WTC11 (cell line): ENCODE measurements around the gene ARAP2. TPM values are rescaled to one million over a fixed set of nuclear protein-coding genes. Genes with fewer than 3 reads are reported as not detected.

Experiments
- ATAC-seq: fragments of 200-7000 bp; cut with Tn5 transposase; 2 replicates; pipeline ENCODE4 v1.10.0; 2021; ENCODE audit warnings: mild to moderate bottlenecking, moderate library complexity
- CTCF ChIA-PET: fragments of 300-600 bp; sonication (Branson Sonifier 250); formaldehyde crosslinking; loops from one replicate; lab custom pipeline; 2021; ENCODE audit warnings: antibody characterized with exemption; lab: Charles Lee
- POLR2A ChIA-PET: fragments of 350-600 bp; sonication (Branson Sonifier 250); formaldehyde crosslinking; loops from one replicate; lab custom pipeline; 2021; ENCODE audit warnings: antibody characterized with exemption; lab: Charles Lee
- DNase-seq: peaks from one replicate; pipeline ENCODE4 v3.0.0; 2021; ENCODE audit warnings: low spot score
- H3K27ac Mint-ChIP-seq: 2 replicates; pipeline ENCODE4 v1.8.0; 2021; ENCODE audit warnings: mixed read lengths
- H3K27me3 Mint-ChIP-seq: 2 replicates; pipeline ENCODE4 v1.8.0; 2021; ENCODE audit warnings: low read depth, mild to moderate bottlenecking, moderate library complexity, mixed read lengths
- H3K36me3 Mint-ChIP-seq: 2 replicates; pipeline ENCODE4 v1.8.0; 2021; ENCODE audit warnings: mixed read lengths
- H3K4me1 Mint-ChIP-seq: 2 replicates; pipeline ENCODE4 v1.8.0; 2022; ENCODE audit warnings: mixed read lengths
- H3K4me3 Mint-ChIP-seq: 2 replicates; pipeline ENCODE4 v1.8.0; 2021; ENCODE audit warnings: mild to moderate bottlenecking, moderate library complexity, mixed read lengths
- H3K9me3 Mint-ChIP-seq: 2 replicates; pipeline ENCODE4 v1.8.0; 2021; ENCODE audit warnings: mixed read lengths
- ATF6 ChIP-seq: sonication (generic); formaldehyde crosslinking; IDR thresholded peaks from 2 replicates; pipeline ENCODE4 v1.8.1; 2023; ENCODE audit warnings: mild to moderate bottlenecking, missing genetic modification reagents
- CBFB ChIP-seq: sonication (generic); formaldehyde crosslinking; IDR thresholded peaks from 2 replicates; pipeline ENCODE4 v1.8.1; 2022; ENCODE audit warnings: mild to moderate bottlenecking, low read depth, missing genetic modification reagents
- CTCF ChIP-seq: fragments of 200-600 bp; IDR thresholded peaks from 2 replicates; pipeline ENCODE4 v1.8.0; 2022; ENCODE audit warnings: antibody characterized with exemption
- EMX1 ChIP-seq: fragments of 250-450 bp; sonication (Bioruptor Pico); IDR thresholded peaks from 2 replicates; pipeline ENCODE4 v1.8.0; 2021; ENCODE audit warnings: mild to moderate bottlenecking
- ERG ChIP-seq: fragments of 250-450 bp; sonication (Bioruptor Pico); IDR thresholded peaks from 2 replicates; pipeline ENCODE4 v1.8.0; 2021; ENCODE audit warnings: mild to moderate bottlenecking
- ESRRA ChIP-seq: sonication (generic); formaldehyde crosslinking; IDR thresholded peaks from 2 replicates; pipeline ENCODE4 v1.8.1; 2022; ENCODE audit warnings: mild to moderate bottlenecking, missing genetic modification reagents, borderline replicate concordance
- JAZF1 ChIP-seq: fragments of 250-450 bp; sonication (Bioruptor Pico); IDR thresholded peaks from 2 replicates; pipeline ENCODE4 v1.9.0; 2021; ENCODE audit warnings: moderate library complexity, mild to moderate bottlenecking, inconsistent platforms
- MLX ChIP-seq: sonication (generic); formaldehyde crosslinking; IDR thresholded peaks from 2 replicates; pipeline ENCODE4 v1.8.1; 2023; ENCODE audit warnings: mild to moderate bottlenecking, missing genetic modification reagents, moderate library complexity
- MXD4 ChIP-seq: fragments of 250-450 bp; sonication (Bioruptor Pico); IDR thresholded peaks from 2 replicates; pipeline ENCODE4 v1.8.0; 2021; ENCODE audit warnings: mild to moderate bottlenecking, moderate library complexity, borderline replicate concordance
- PRDM15 ChIP-seq: sonication (generic); formaldehyde crosslinking; IDR thresholded peaks from 2 replicates; pipeline ENCODE4 v1.8.0; 2022; ENCODE audit warnings: missing genetic modification reagents
- PRRX2 ChIP-seq: fragments of 250-450 bp; sonication (Bioruptor Pico); IDR thresholded peaks from 2 replicates; pipeline ENCODE4 v1.8.0; 2021; ENCODE audit warnings: mild to moderate bottlenecking
- TEAD1 ChIP-seq: sonication (generic); formaldehyde crosslinking; IDR thresholded peaks from 2 replicates; pipeline ENCODE4 v1.8.0; 2022; ENCODE audit warnings: mild to moderate bottlenecking, missing genetic modification reagents
- USF1 ChIP-seq: sonication (generic); formaldehyde crosslinking; IDR thresholded peaks from 2 replicates; pipeline ENCODE4 v1.8.0; 2022; ENCODE audit warnings: mild to moderate bottlenecking, missing genetic modification reagents
- ZMAT4 ChIP-seq: fragments of 250-450 bp; sonication (Bioruptor Pico); IDR thresholded peaks from 2 replicates; pipeline ENCODE4 v1.9.0; 2021; ENCODE audit warnings: mild to moderate bottlenecking
- ZNF219 ChIP-seq: sonication (generic); formaldehyde crosslinking; IDR thresholded peaks from 2 replicates; pipeline ENCODE4 v1.8.0; 2023; ENCODE audit warnings: missing genetic modification reagents, mild to moderate bottlenecking, borderline replicate concordance
- ZNF263 ChIP-seq: sonication (generic); formaldehyde crosslinking; IDR thresholded peaks from 2 replicates; pipeline ENCODE4 v1.8.1; 2022; ENCODE audit warnings: low read depth, mild to moderate bottlenecking, moderate library complexity, missing genetic modification reagents
- ZNF423 ChIP-seq: fragments of 250-450 bp; sonication (Bioruptor Pico); IDR thresholded peaks from 2 replicates; pipeline ENCODE4 v2.1.2; 2022; ENCODE audit warnings: mild to moderate bottlenecking, moderate library complexity
- total RNA-seq: library from RNA; stranded (reverse); gene quantifications from 3 replicates; pipeline ENCODE4 v1.2.3, GENCODE V29; 2021

The ARAP2 gene
- total RNA-seq, 1 experiment from 2014 or later, result 1.0 TPM

GRCh38 chr4:36206603-36207311 is 37.6 kb downstream of the ARAP2 start:
- Mint-ChIP-seq H3K4me1 (peaks cover 20% of the 10 kb centered on the region), H3K27me3 (no peaks in the 10 kb centered on the region), H3K4me3 (no peak overlapping the region), H3K9me3 (no peaks in the 10 kb centered on the region), H3K36me3 (no peaks in the 10 kb centered on the region), H3K27ac (no peak overlapping the region)
- ATAC-seq, result no peak
- TF ChIP-seq CBFB (CRISPR knock-in tag) (no peak), TEAD1 (no peak), MXD4 (CRISPR knock-in tag) (no peak), ATF6 (CRISPR knock-in tag) (no peak), ZMAT4 (CRISPR knock-in tag) (no peak), ESRRA (CRISPR knock-in tag) (no peak), USF1 (CRISPR knock-in tag) (no peak), ERG (no peak), ZNF263 (CRISPR knock-in tag) (no peak), CTCF (no peak), PRRX2 (CRISPR knock-in tag) (no peak), JAZF1 (no peak), ZNF219 (CRISPR knock-in tag) (no peak)
- CTCF ChIA-PET, result interaction anchor here (1.4 kb wide), 1 partner anchor 38 kb away, joined by 3 read pairs; no protein-coding TSS in a partner anchor
- POLR2A ChIA-PET, result interaction anchor here (0.6 kb wide), 1 partner anchor 108 kb away, joined by 8 read pairs; no protein-coding TSS in a partner anchor
- DNase-seq, result no peak

GRCh38 chr4:36206012-36206411 is 38.3 kb downstream of the ARAP2 start:
- H3K36me3 Mint-ChIP-seq, result no peaks in the 10 kb centered on the region
- H3K4me1 Mint-ChIP-seq, result peaks cover 20% of the 10 kb centered on the region
- DNase-seq (no peak), ATAC-seq (peak; percentile 80)
- H3K9me3 Mint-ChIP-seq, result no peaks in the 10 kb centered on the region
- TF ChIP-seq ZNF423, result no peak
- TF ChIP-seq EMX1 (CRISPR knock-in tag), result no peak
- ChIA-PET CTCF (interaction anchor here (1.4 kb wide), 1 partner anchor 39 kb away, joined by 3 read pairs; no protein-coding TSS in a partner anchor), POLR2A (no interaction called here)
- no peaks in the 10 kb centered on the region for H3K27me3 Mint-ChIP-seq
- no peak overlapping the region for H3K27ac Mint-ChIP-seq
- no peak overlapping the region for H3K4me3 Mint-ChIP-seq

- Mint-ChIP-seq H3K4me3 (no peak overlapping the region), H3K27ac (no peak overlapping the region), H3K9me3 (no peaks in the 10 kb centered on the region), H3K4me1 (0 out of 2 replicates have a peak, but pooled peaks cover 3% of the 10 kb centered on the region), H3K27me3 (no peaks in the 10 kb centered on the region), H3K36me3 (no peaks in the 10 kb centered on the region)
- POLR2A ChIA-PET, result no interaction called here
- no peak for ATAC-seq
- CTCF ChIA-PET, result no interaction called here
- DNase-seq, result no peak
- no peak for TF ChIP-seq PRDM15 (CRISPR knock-in tag)
- no peak for TF ChIP-seq MLX (CRISPR knock-in tag)
Measured at GRCh38 chr4:36198861-36199260, 45.5 kb downstream of the ARAP2 start.
